SK-N-SH treated with all-trans-retinoic acid at 6 μM for 48 hours (cell line): ENCODE results near the gene KLHL35.

Experiments
- ARNTL ChIP-seq: fragments of 450-650 bp; formaldehyde crosslinking; IDR thresholded peaks from 2 replicates; pipeline ENCODE4 v1.5.0; 2020; ENCODE audit warnings: low read depth, mild to moderate bottlenecking, moderate library complexity, borderline replicate concordance
- PATZ1 ChIP-seq: fragments of 250-450 bp; sonication (Bioruptor Pico); IDR thresholded peaks from 2 replicates; pipeline ENCODE4 v1.8.0; 2020; ENCODE audit warnings: mild to moderate bottlenecking, moderate library complexity, borderline replicate concordance
- SNAI2 ChIP-seq: fragments of 250-450 bp; sonication (Bioruptor Pico); IDR thresholded peaks from 2 replicates; pipeline ENCODE4 v1.5.0; 2020; ENCODE audit warnings: mild to moderate bottlenecking, moderate library complexity

DNA sequence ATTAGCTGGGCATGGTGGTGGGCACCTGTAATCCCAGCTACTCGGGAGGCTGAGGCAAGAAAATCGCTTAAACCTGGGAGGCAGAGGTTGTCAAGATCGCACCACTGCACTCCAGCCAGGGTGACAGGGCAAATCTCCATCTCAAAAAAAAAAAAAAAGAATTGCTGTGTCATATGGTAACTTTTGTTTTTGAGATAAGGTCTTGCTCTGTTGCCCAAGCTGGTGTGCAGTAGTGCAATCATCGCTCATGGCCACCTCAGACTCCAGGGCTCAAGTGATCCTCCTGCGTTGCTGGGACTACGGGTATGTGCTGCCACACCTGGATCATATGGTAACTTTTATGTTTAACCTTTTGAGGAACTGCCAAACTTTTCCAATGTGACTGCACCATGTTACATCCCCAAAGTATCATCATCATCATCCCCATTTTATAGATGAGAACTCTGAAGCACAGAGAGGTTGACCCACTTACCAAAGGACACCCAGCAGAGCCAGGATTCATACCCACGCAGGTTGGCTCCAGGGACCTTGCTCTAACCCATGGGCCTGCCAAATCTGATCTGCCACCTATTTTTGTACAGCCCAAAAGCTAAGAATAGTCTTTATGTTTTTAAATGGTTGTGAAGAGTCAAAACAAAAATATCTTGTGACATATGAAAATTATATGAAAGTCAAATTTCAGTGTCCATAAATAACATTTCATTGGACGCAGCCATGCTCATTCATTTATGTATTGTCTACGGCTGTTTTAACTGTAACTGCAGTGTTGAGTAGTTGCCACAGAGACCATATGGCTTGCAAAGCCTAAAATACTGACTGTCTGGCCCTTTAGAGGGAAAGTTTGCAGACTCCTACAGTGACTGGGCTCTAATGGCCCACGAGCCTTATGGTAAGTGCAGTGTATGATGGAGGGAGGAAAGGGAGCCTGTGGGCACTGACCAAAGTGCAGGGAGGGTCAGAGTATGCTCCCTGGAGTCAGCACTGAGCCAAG is 47.5 kb upstream of the KLHL35 start:
- no peak for TF ChIP-seq PATZ1 (CRISPR knock-in tag)
- no peak for TF ChIP-seq ARNTL (CRISPR knock-in tag)
- no peak for TF ChIP-seq SNAI2 (CRISPR knock-in tag)
